ENCODE data around the gene LMBR1. TPM values are rescaled to one million over a fixed set of nuclear protein-coding genes. Genes with fewer than 3 reads are reported as not detected.
"Not testable (repeated sequence)": the region's sequence is repeated elsewhere in the genome, so short reads cannot be mapped to it uniquely, and the experiment has no call there.

LMBR1 gene
- total RNA-seq, 1 donor, result 39.4 TPM

GRCh38 chr7:156861212-156861611, 31.8 kb downstream of the LMBR1 start:
- Histone ChIP-seq H3K36me3 (ENCODE audit: insufficient read depth, low read length) (no peaks in the 10 kb centered on the region), H3K79me2 (ENCODE audit: insufficient read depth, low read length) (peaks cover 7% of the 10 kb centered on the region), H3K27me3 (ENCODE audit: insufficient read depth, low read length) (no peaks in the 10 kb centered on the region), H3K4me1 (ENCODE audit: insufficient read depth, low read length) (no peaks in the 10 kb centered on the region), H3K4me3 (ENCODE audit: insufficient read depth, low read length) (no peak overlapping the region), H2AFZ (ENCODE audit: low read length) (no peak overlapping the region), H3K4me2 (ENCODE audit: insufficient read depth, low read length) (no peak overlapping the region), H3K9me3 (ENCODE audit: low read depth, low read length) (no peaks in the 10 kb centered on the region), H4K20me1 (ENCODE audit: insufficient read depth, low read length) (no peaks in the 10 kb centered on the region), H3K27ac (ENCODE audit: low read depth, low read length) (no peak overlapping the region)
- no peak for DNase-seq (ENCODE audit: insufficient read length, low spot score, missing footprints)
- no peak for TF ChIP-seq CTCF (IDR thresholded peaks at IDR 0.05; ENCODE audit: extremely low read depth, low read depth, low read length)

- H3K4me1 ChIP-seq (ENCODE audit: insufficient read depth, low read length); H3K4me3 ChIP-seq (ENCODE audit: insufficient read depth, low read length); H3K4me2 ChIP-seq (ENCODE audit: insufficient read depth, low read length); H3K36me3 ChIP-seq (ENCODE audit: insufficient read depth, low read length); H3K9me3 ChIP-seq (ENCODE audit: low read depth, low read length); H3K27me3 ChIP-seq (ENCODE audit: insufficient read depth, low read length); H3K79me2 ChIP-seq (ENCODE audit: insufficient read depth, low read length); H3K27ac ChIP-seq (ENCODE audit: low read depth, low read length); H2AFZ ChIP-seq (ENCODE audit: low read length); DNase-seq (ENCODE audit: insufficient read length, low spot score, missing footprints); H4K20me1 ChIP-seq (ENCODE audit: insufficient read depth, low read length): not testable (repeated sequence)
These were observed 32.9 kb downstream of the LMBR1 start for GRCh38 chr7:156860099-156860498.

GRCh38 chr7:156858523-156858922, 34.5 kb downstream of the LMBR1 start:
- no peak for TF ChIP-seq CTCF (IDR thresholded peaks at IDR 0.05; ENCODE audit: extremely low read depth, low read depth, low read length)
- Histone ChIP-seq H4K20me1 (ENCODE audit: insufficient read depth, low read length) (no peaks in the 10 kb centered on the region), H3K79me2 (ENCODE audit: insufficient read depth, low read length) (peaks cover 16% of the 10 kb centered on the region)

GRCh38 chr7:156857757-156858156, 35.2 kb downstream of the LMBR1 start:
- no peak for DNase-seq (ENCODE audit: insufficient read length, low spot score, missing footprints)
- Histone ChIP-seq H3K4me1 (ENCODE audit: insufficient read depth, low read length) (no peaks in the 10 kb centered on the region), H3K4me2 (ENCODE audit: insufficient read depth, low read length) (no peak overlapping the region), H3K27me3 (ENCODE audit: insufficient read depth, low read length) (no peaks in the 10 kb centered on the region), H3K9me3 (ENCODE audit: low read depth, low read length) (no peaks in the 10 kb centered on the region), H3K36me3 (ENCODE audit: insufficient read depth, low read length) (no peaks in the 10 kb centered on the region), H3K79me2 (ENCODE audit: insufficient read depth, low read length) (peaks cover 18% of the 10 kb centered on the region), H4K20me1 (ENCODE audit: insufficient read depth, low read length) (no peaks in the 10 kb centered on the region), H3K27ac (ENCODE audit: low read depth, low read length) (no peak overlapping the region), H3K4me3 (ENCODE audit: insufficient read depth, low read length) (no peak overlapping the region), H2AFZ (ENCODE audit: low read length) (no peak overlapping the region)
- no peak for TF ChIP-seq CTCF (IDR thresholded peaks at IDR 0.05; ENCODE audit: extremely low read depth, low read depth, low read length)

More at GRCh38 chr7:156858523-156858922, 34.5 kb downstream of the LMBR1 start:
- no peak overlapping the region for H2AFZ ChIP-seq (ENCODE audit: low read length)
- H3K9me3 ChIP-seq (ENCODE audit: low read depth, low read length), result no peaks in the 10 kb centered on the region
- no peak overlapping the region for H3K27ac ChIP-seq (ENCODE audit: low read depth, low read length)
- no peak for DNase-seq (ENCODE audit: insufficient read length, low spot score, missing footprints)
- no peaks in the 10 kb centered on the region for H3K4me1 ChIP-seq (ENCODE audit: insufficient read depth, low read length)
- no peak overlapping the region for H3K4me3 ChIP-seq (ENCODE audit: insufficient read depth, low read length)
- no peaks in the 10 kb centered on the region for H3K36me3 ChIP-seq (ENCODE audit: insufficient read depth, low read length)
- no peak overlapping the region for H3K4me2 ChIP-seq (ENCODE audit: insufficient read depth, low read length)
- no peaks in the 10 kb centered on the region for H3K27me3 ChIP-seq (ENCODE audit: insufficient read depth, low read length)
